ENCODE results near the gene RASSF9. TPM values are rescaled to one million over a fixed set of nuclear protein-coding genes. Genes with fewer than 3 reads are reported as not detected.

The RASSF9 gene
- total RNA-seq, result not detected in 2 replicates

DNA sequence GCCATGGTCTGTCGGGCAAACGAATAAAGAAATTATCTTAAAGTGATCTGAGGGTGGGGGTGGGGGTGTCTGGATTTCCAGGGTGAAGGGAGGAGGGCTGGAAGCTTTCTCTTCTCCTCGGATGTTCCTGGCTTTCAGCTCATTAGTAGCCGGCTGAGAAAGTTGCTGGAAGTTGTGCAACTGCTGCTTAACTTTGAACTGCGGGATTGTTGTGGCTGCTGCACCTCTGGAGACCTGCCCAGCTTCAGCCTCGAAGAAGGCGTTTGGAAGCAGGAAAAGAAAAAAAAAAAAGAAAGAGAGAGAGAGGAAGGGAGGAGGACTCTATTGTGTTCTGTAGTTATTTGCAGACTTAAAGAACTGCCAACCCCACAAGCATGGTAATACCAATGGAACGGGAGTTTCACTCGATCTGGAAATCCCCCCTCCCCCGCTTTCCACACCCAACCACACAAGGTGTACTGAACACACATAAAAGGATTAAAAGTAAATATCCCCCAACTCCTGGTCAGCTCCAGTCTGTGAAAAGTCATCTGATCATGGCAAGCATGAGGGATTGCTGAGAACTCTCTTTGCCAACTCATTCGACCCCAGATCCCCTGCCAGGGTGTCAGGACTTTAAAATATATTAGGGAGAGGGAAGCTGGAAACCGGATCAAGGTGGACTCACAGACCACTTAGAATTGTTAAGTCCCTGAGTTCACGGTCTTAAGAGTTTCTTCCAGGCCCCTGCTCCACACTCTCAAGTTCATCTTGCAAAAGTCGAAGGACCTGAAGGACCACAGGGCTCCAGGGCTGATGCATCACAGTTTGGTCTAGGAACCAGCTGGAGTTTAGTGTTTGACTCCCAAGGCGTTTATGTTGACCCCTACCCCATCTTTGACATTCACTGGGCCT is at the start of gene RASSF9:
Gene RASSF9 (minus strand): TSS at position 213 of the 894 bp plus-strand sequence. CDS start 208 bp downstream, at position 5.
- intact Hi-C loops (cut with micrococcal nuclease), result no loop called here

DNA sequence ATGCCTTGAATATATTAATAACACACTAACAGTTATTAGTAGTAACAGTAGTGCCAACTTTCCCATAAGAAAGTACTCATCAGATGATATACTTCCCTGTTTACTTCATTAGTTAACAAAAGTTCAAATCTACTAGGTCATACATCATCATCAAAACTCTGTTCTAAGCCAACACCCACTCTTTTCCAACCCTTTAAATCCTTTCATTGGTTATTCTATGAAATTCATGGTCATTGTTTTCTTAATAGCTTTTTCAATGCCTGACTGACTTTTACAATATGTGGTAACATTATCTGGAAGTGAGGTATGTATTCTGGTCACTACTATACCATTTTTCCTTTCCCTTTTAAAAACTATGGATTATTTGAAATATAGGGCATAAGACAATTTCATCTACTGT is 47.6 kb upstream of the RASSF9 start:
- intact Hi-C loops (cut with micrococcal nuclease), result no loop called here

DNA sequence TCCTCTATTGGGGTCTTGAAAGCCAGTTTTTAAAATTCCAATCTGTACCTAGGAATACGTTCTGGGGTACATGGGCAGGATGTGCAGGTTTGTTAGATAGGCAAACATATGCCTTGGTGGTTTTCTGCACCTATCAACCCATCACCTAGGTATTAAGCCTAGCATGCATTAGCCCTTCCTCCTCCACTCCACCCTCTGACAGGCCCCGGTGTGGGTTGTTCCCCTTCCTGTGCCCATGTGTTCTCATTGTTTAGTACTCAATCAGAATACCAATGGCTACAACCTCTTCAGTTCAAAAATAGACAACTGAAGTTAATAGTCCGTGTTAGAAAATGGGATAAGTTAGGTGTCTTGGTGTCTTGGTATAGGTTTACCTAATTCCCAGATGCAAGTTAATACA is 41.2 kb upstream of the RASSF9 start:
- intact Hi-C loops (cut with micrococcal nuclease), result no loop called here

DNA sequence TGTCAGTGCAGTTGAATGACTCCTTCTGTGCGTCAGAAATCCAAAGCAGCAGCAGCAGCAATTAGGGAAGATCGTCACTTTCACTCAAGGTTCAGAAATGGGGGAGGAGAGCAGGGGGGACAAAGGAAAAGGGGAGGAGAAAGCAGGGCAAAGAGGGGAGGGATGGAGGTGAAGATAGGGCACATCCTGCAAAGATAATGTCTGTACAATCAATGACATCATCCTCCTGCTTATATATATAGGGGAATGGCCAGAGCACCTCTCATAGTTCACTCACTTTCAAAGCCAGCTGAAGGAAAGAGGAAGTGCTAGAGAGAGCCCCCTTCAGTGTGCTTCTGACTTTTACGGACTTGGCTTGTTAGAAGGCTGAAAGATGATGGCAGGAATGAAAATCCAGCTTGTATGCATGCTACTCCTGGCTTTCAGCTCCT is 37.8 kb upstream of the RASSF9 start, which contains the start of gene NTS:
Gene NTS (plus strand): TSS at position 265 of the 431 bp plus-strand sequence. CDS start 109 bp downstream, at position 374.
- intact Hi-C loops (cut with micrococcal nuclease), result no loop called here

DNA sequence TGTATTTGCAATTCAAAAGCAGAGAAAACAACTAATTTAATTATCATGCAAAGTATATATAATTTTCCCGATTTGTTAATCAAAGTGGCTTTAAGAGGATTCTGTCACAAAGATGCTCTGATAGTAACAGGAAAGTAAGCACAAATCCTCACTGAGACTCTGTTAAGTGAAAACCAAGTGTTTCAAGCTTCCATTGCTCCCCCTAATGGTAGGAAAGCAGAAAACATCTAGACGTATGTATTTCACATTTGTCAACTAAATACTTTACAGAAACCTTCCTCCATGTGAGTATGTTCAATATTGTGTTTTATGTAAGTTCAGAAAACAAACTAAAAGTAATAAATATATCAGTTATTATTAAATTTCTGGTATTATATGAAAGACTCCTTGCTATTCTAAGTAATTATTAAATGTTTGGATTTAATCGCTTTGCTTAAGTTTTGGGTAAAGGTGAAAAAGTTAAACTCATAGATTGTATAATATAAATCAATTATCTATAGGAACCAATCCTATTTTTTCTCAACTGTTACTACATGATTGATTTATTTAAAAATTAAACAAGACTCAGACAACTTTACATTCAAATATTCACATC is 36.4 kb upstream of the RASSF9 start:
- intact Hi-C loops (cut with micrococcal nuclease), result loop anchor here (1.0 to 2.0 kb wide), 4 partner anchors 404 to 998 kb away; no protein-coding TSS in a partner anchor

DNA sequence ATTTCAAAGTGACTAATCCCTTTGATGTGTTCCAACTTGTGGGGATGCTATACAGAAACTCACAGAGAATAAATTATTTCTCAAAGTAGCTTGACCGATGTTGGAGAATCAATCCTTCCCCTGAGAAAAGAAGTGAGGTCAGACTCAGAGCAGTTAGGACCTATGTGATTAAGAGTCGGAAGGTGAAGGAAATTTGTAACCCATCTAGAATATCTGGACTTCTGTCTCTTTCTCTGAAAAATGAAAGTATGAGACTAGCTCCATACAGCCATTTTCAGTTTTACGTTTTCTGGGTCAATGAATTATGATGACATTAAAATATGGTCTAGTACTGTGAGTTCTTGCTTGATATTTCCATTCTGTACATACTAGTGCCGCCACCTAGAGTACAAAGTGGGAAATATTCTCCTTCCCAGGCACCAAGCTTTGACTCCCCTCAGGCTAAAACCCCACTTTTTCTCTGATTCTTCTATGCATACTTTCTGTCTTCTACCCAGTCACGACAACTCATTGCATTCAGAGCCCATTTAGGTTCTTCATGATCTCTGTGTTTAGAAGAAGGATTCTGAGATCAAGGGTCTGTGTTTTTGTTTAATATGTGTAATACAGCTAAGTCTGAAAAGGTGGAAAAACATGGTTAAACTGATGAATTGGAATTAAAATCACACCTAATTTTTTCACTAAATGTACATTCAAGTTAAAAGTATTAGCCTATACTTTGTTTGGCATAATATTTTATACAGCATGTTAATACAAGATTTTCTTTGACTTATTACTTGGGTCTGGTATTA is 31.0 kb upstream of the RASSF9 start:
- intact Hi-C loops (cut with micrococcal nuclease), result loop anchor here (1.0 kb wide), 2 partner anchors 292 to 399 kb away; no protein-coding TSS in a partner anchor

DNA sequence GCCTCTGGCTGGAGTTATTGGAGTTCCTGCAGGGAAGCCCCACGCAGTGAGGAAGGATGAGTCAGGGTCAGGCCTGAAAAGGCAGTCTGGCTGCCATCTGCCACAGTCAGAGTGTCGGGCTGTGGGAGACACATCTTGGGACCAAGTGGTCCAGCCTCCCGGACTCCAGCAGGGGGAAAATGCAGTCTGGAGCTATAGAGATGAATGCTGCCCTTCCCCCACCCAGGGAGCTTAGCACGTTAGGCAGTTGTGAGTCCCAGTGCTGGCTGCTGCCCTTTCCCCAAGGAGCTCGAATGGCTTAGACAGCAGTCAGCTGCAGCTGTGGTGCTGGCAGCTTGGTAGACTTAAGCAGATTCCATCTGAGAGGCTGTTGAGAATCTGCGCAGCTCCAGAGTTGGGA is 29.7 kb upstream of the RASSF9 start:
- intact Hi-C loops (cut with micrococcal nuclease), result no loop called here

DNA sequence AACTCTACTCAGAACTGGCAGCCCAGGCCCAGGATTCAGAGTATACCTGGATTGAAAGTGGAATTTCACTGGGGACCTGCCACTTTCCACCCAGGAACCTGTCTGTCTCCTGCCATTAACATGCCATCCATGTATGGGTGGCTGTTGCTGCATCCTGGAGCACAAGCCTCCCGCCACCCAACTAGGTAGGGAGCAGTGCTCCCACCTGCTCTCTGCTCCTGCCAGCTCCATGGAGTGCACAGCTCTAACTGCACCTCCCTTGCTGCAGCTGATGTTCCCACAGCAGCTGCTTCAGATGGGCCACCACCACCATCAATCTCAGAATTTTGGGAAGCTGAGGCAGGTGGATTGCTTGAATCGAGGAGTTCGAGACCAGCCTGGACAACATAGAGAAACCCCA is 20.8 kb upstream of the RASSF9 start:
- intact Hi-C loops (cut with micrococcal nuclease), result no loop called here

DNA sequence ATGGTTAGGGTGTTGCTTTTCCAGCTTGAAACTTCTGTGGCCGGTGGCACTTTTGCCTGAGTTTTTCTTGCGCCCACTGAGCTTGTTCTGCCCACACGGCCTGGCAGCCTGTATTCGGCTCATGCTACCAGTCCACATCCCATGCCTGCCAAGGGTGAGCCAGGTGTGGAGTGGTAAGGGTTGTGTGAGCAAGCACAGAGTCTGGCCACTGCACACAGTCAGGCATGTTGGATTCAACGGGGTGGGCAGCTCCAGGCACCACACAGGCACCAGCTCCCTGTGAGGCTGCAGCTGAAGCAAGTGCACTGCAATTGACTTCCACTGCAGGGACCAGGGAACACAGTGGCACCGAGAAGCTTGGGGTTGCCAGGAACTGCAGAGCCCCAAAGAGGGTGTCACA is 19.1 kb upstream of the RASSF9 start:
- intact Hi-C loops (cut with micrococcal nuclease), result no loop called here

DNA sequence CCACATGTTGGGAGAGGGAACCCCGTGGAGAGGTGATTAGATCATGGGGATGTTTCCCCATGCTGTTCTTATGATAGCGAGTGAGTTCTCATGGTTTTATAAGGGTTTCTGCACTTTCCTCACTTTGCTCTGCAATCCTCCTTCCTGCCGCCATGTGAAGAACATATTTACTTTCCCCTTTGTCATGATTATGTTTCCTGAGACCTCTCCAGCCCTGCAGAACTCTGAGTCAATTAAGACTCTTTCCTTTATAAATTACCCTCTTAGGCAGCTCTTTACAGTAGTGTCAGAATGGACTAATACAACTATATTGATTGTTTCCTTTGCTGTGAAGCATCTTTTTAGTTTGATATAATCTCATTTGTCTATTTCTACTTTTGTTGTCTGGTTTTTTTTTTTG is 13.1 kb upstream of the RASSF9 start:
- intact Hi-C loops (cut with micrococcal nuclease), result no loop called here

DNA sequence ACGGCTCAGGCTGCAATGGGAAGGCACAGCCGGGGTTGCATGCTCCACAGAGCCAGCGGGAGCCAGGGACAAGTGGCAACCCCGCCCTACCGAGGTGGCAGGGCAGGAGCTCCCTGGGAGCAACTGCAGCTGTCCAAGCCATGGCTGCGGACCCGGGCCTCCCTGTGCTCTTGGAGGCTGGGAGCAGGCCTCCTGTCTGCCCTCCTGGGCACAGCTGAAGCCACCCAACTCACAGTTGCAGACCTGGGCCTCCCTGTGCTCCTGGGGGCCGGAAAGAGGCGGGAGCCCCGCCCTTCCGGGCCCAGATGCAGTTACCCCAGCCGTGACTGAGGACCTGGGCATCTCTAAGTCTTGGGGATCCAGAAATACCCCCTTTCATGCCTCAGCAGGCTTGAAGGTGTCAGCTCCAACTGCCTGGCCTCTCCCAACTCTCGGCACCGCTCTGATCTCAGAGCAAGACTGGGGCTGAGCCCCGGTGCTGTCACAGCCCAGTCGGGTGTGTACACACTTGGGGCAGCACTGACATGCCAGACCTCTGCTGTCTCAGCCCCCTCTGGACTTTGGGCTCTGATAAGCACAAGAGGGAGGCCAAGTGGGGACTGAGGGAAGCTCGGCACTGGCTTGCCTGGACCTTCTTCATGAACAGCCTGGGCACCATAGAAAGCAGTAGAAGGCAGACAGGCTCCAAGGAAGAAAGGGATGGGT is 7.5 kb upstream of the RASSF9 start:
- intact Hi-C loops (cut with micrococcal nuclease), result no loop called here

DNA sequence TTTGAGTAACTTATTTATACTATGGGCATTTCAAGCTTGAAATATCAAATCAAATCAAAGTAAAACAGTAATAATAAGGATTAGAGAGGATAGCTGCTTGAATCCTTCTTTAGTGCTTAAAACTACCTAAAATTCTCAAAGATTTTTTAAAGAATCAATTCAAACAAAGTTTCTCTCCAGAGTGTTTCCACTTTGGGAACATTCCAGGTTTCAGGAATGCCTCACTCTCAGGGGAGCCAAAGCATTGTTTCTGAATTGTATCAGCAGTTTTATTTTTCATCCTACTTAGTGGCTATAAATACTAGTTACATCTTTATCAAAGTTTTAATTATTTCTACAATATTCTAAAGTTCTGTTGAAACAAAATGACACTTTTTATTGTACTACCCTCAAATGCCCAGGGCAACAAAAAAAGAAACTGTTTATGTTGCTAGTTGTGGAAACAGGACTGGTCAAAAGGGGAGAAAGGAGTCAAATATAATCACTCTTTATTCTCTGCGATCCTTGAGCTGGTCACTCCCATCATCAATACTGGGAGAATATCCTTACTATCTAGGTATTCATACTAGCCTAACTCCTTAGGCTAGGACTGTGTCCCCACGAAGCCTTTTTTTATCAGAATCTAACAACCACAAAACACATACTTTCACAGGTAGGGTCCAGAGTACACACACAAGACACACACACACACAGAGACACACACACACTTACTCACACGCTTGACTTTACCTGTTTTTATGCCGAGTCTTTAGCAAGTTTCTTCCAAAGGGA is 598 bp downstream of the RASSF9 start:
- intact Hi-C loops (cut with micrococcal nuclease), result no loop called here

DNA sequence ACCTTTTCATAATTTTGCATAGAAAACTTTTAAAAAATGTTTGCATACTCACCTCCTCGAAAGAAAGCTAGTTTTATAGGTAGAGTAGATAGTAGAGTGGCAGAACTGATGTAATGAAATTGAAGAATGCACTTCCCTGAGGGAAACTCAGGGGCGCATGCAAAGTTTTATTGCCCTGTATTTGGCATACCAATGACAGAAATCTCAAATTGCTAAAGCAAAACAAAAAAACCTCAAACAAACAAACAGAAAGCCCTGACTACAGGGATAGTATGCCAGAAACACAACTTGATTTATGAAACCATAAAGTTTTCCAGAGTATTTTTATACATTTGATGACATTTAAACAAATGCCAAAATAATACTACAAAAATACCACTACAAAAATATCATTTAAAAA is 1.8 kb downstream of the RASSF9 start:
- intact Hi-C loops (cut with micrococcal nuclease), result no loop called here

DNA sequence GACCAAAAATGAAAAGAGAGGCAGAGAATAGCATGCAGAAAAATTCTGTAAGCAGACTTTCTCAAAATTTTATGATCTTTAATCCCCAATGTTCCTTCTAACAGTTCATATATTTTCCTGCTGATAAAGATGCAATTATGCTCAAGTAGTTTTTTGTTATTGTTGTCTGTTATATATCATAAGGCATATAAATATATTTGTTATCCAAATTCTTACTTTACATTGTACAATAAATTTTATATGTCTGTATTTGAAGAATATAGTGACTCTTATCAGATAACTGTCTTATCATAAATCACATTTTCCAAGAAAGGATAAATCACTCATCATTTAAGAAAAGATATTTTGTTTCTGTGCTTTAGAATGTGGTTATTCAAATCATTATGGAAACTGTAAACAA is 2.6 kb downstream of the RASSF9 start:
- intact Hi-C loops (cut with micrococcal nuclease), result no loop called here

DNA sequence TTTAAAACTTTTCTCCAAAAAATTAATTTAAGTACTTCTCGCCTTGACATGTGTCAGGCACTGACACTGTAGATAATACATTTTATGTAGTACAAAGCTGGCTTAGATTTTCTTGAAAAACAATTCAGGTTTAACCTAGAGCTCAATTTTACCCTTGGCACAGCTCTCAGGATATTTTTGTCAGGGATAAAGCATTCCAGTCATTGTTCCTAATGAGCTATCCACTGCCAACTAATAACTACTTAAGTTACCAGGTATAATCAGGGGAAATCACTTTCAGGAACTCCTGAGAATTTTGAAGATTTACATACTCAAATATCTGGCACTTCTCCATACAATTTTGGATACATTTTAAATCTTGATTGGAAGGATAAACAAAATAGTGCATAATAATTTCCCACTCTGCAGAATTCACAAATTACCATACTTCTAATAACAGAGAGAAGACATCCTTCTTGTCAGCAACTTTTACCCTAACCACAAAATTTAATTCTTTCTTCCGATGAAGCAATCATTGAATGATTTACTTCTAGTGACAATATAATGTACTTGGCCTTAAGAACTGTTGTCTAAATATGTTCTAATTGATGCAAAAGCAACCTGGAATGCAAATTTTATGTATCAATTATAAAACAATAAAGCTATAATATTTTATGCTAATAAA is 4.8 kb downstream of the RASSF9 start:
- intact Hi-C loops (cut with micrococcal nuclease), result no loop called here

DNA sequence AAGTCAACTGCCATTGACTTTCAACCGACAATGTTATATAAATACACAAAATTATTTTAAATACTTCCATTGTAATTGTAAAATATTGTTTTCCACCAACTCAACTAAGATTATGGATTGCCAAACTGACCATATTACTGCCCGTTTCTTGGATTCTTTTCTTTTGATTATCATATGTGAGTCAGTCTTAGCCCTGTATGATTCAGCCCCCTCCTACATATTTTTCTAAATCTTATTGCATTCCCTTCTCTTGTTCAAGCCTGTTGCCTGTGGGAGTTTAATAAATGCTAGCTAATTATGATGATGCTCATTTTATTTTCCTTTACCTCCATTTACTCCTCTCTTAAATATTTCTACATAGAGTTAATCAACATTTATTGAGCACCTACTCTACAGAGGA is 6.8 kb downstream of the RASSF9 start:
- intact Hi-C loops (cut with micrococcal nuclease), result no loop called here

DNA sequence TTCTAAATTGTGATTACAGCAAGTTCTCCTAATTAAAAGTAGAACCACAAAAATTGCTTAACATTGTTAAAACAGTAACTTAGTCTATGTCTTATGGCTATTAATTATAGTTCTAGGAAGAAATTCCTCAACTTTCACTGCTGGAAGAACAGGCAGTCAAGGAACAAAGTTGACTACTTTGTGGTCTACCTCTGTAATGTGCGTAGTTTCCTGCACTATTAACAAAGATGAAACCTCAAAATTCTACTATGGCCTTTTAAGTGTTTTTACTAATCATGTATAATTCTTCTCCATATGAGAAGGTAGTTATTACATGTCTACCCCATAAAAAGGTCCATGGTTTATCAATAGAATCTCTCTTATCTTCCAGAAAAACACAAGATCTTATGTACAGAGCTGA is 7.6 kb downstream of the RASSF9 start:
- intact Hi-C loops (cut with micrococcal nuclease), result no loop called here

DNA sequence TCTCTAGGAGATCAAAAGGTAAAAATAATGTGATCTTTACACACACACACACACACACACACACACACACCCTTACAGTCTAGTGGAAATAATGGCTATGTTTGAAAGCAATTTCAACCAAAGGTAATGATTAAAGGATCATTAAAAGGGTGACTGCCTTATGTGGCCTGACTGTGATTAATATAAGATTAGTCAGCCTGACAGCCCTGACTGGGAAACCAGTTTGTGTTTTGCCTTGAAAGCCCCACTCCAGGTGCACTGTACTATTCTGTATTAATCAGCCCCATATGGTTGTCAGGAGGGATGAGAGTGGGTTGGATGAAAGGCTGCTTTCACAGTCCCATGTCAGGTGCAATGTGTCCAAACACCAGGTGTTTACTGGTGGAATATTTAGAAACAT is 10.5 kb downstream of the RASSF9 start:
- intact Hi-C loops (cut with micrococcal nuclease), result no loop called here

DNA sequence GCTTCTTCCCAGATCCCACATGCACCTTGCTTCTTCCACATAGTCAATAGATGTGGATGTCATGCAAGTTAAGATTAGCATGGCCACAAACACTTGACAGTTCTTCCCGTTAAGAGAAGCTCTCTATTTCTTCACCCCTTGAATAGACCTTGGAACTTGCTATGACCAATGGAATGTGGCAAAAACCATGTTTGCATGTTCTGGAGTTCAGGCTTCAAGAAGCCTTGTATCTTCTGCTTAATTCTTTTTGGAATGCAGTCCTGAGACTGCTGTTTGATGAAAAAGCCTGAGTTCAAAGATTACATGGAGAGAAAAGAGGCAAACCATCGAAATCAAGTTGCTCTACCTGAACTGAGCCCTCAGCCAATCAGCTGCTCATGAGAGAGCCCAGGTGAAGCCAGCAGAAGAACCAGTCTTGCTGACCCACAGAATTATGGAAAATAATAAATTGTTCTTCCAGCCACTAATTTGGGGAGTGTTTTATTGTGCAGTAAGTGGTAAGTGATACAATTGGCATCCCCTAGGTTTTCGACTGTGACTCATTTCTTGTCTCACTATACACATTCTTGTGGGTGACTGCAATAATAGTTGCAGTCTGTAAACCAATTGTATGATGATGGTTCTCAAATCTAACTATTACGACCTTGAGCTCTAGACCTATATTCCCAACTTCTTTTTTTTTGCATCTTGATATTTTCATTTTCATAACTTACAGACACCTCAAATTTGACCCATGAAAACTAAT is 12.6 kb downstream of the RASSF9 start:
- intact Hi-C loops (cut with micrococcal nuclease), result no loop called here

Data from T-helper 1 cell treated with Interleukin-12 subunit alpha and Interleukin-12 subunit beta and Interleukin-4 antibody, amounts not matched to agents 30 ng/mL and 1 ng/mL, for 36 hours (primary cell).